ENCODE data around the gene FOXD1.

GRCh38 chr5:73442996-73443627, 5.5 kb downstream of the FOXD1 start:
- TF ChIP-seq CTCF (IDR thresholded peaks at IDR 0.05; ENCODE audit: extremely low read depth in 1 of 2, insufficient read depth in 1 of 2, low read depth in 1 of 2, low read length in 2 of 2) (no peak), EZH2 (IDR thresholded peaks at IDR 0.05; ENCODE audit: borderline replicate concordance, low read depth, low read length, severe bottlenecking) (no peak), MAX (IDR thresholded peaks at IDR 0.05; ENCODE audit: insufficient read depth, insufficient read length) (no peak), POLR2AphosphoS5 (IDR thresholded peaks at IDR 0.05; ENCODE audit: insufficient read depth, low read depth, low read length) (no peak)
